Vagina (tissue), 2 donors: ENCODE results near the gene C3orf33.

Experiments
- POLR2AphosphoS5 ChIP-seq, 2 donors: sonication (generic); formaldehyde crosslinking; IDR thresholded peaks; one replicate each; pipeline ENCODE4 v1.9.0; 2017; ENCODE audit warnings: antibody characterized with exemption in 2 of 2, mild to moderate bottlenecking in 2 of 2, low read depth in 1 of 2; ENCODE audit not compliant: insufficient read depth in 1 of 2
- TF ChIP-seq, protein P1 (sequence below), 3 experiments: fragments of 450-650 bp in 2 of 3; fragments of 200-600 bp in 1 of 3; sonication (generic) in 1 of 3; IDR thresholded peaks; one replicate each; pipeline ENCODE4 v1.5.1; 2017 to 2019; ENCODE audit warnings: antibody characterized with exemption in 3 of 3, mild to moderate bottlenecking in 2 of 3, moderate library complexity in 2 of 3

DNA sequence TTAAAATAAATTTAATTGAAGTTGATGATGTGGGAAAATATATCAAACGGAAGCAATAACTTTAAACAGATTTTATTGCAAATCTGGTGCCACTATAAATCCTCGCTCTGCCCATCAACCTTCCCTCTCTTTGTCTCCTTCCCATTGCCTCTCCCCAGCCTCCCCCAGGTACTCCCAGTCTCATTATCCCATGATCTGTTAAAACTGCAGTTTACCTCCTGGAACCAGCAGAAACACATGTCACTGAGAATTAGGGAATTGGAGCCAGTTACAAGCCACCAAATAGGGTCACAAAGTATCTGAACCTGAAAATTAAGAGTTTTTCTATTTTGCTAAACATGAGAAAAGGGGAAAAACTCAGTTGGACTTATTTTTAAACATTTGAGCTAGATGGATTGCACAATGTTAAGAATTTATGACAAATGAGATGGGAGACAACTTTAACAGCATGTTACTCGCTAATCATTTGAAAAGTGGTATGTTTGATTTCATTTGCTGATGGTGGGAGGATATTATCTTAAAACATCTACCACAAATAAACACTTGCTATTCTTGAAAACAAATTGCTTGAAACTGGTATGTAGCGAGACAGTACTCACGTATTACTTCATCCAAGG lies 63.6 kb downstream of the C3orf33 start:
- TF ChIP-seq, protein P1, sequence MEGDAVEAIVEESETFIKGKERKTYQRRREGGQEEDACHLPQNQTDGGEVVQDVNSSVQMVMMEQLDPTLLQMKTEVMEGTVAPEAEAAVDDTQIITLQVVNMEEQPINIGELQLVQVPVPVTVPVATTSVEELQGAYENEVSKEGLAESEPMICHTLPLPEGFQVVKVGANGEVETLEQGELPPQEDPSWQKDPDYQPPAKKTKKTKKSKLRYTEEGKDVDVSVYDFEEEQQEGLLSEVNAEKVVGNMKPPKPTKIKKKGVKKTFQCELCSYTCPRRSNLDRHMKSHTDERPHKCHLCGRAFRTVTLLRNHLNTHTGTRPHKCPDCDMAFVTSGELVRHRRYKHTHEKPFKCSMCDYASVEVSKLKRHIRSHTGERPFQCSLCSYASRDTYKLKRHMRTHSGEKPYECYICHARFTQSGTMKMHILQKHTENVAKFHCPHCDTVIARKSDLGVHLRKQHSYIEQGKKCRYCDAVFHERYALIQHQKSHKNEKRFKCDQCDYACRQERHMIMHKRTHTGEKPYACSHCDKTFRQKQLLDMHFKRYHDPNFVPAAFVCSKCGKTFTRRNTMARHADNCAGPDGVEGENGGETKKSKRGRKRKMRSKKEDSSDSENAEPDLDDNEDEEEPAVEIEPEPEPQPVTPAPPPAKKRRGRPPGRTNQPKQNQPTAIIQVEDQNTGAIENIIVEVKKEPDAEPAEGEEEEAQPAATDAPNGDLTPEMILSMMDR (IDR thresholded peaks at IDR 0.05), result no peak
- TF ChIP-seq POLR2AphosphoS5 (IDR thresholded peaks at IDR 0.05; ENCODE audit: insufficient read depth in 1 of 2, low read depth in 1 of 2), result no peak
